Suprapubic skin (tissue), 4 donors: Measurements from ENCODE around the gene KIF19. TPM values are rescaled to one million over a fixed set of nuclear protein-coding genes. Genes with fewer than 3 reads are reported as not detected.
A peak's percentile ranks its signal among the peaks of the same experiment; 100 is the strongest.

ENCODE experiments used
- DNase-seq, 2 donors: peaks; one replicate each; pipeline ENCODE4 v3.0.0-alpha.2; 2019; ENCODE audit warnings: low spot score in 2 of 2
- H3K27ac ChIP-seq: fragments of 200-600 bp; sonication (generic); one replicate; pipeline ENCODE4 v1.5.1; 2019
- H3K27me3 ChIP-seq: fragments of 200-600 bp; sonication (generic); one replicate; pipeline ENCODE4 v1.5.1; 2019
- H3K36me3 ChIP-seq: fragments of 200-600 bp; sonication (generic); one replicate; pipeline ENCODE4 v1.5.1; 2019
- H3K4me1 ChIP-seq: fragments of 200-600 bp; sonication (generic); one replicate; pipeline ENCODE4 v1.5.1; 2019
- H3K4me3 ChIP-seq: fragments of 200-600 bp; sonication (generic); one replicate; pipeline ENCODE4 v1.5.1; 2019; ENCODE audit warnings: mild to moderate bottlenecking
- H3K9me3 ChIP-seq: fragments of 200-600 bp; sonication (generic); one replicate; pipeline ENCODE4 v1.5.1; 2019
- CTCF ChIP-seq, 2 donors: fragments of 200-600 bp in 1 of 2; fragments of 450-650 bp in 1 of 2; sonication (generic) in 1 of 2; IDR thresholded peaks; one replicate each; pipeline ENCODE4 v1.5.1; 2016 to 2019; ENCODE audit warnings: antibody characterized with exemption in 2 of 2, mild to moderate bottlenecking in 1 of 2, moderate library complexity in 1 of 2
- EP300 ChIP-seq: sonication (generic); formaldehyde crosslinking; IDR thresholded peaks from one replicate; pipeline ENCODE4 v1.6.1; 2017; ENCODE audit warnings: antibody characterized with exemption
- POLR2A ChIP-seq, 2 donors: fragments of 450-650 bp; IDR thresholded peaks; one replicate each; pipeline ENCODE4 v1.6.1; 2017; ENCODE audit warnings: antibody characterized with exemption in 2 of 2, mild to moderate bottlenecking in 2 of 2, moderate library complexity in 2 of 2
- POLR2AphosphoS5 ChIP-seq, 3 donors: sonication (generic); formaldehyde crosslinking; IDR thresholded peaks; one replicate each; pipeline ENCODE4 v1.6.1; 2017; ENCODE audit warnings: antibody characterized with exemption in 3 of 3
- WGBS: methylation state at CpG from one replicate; pipeline ENCODE4 v1.1.5; 2018; 5-methylcytosine and 5-hydroxymethylcytosine counted together
- total RNA-seq, 4 donors: library from RNA; depleted of rRNA; stranded (reverse); fragments of >200 nt; gene quantifications; one replicate each; pipeline ENCODE4 v1.1.0, GENCODE V29; 2016

The KIF19 gene
- total RNA-seq, 4 donors from 2014 or later: 0.34 to 1.3 (median 1.0) TPM

- no peaks in the 10 kb centered on the region for H3K9me3 ChIP-seq
- no peak overlapping the region for H3K27ac ChIP-seq
- peaks cover 12% of the 10 kb centered on the region for H3K4me1 ChIP-seq
- H3K4me3 ChIP-seq: no peak overlapping the region
- WGBS: 82% methylated on average over 9 of the region's 9 CpGs
- no peaks in the 10 kb centered on the region for H3K36me3 ChIP-seq
- DNase-seq: no peak
- TF ChIP-seq POLR2AphosphoS5 (IDR thresholded peaks at IDR 0.05) (no peak), CTCF (IDR thresholded peaks at IDR 0.05) (no peak), POLR2A (IDR thresholded peaks at IDR 0.05) (no peak), EP300 (no peak)
- H3K27me3 ChIP-seq: peaks cover 92% of the 10 kb centered on the region
These were observed 32.7 kb downstream of the KIF19 start for GRCh38 chr17:74358697-74359096.

- no peak overlapping the region for H3K4me3 ChIP-seq
- TF ChIP-seq EP300 (no peak), POLR2AphosphoS5 (IDR thresholded peaks at IDR 0.05) (no peak), POLR2A (IDR thresholded peaks at IDR 0.05) (no peak), CTCF (IDR thresholded peaks at IDR 0.05) (no peak)
- peaks cover 80% of the 10 kb centered on the region for H3K27me3 ChIP-seq
- no peak for DNase-seq
- H3K9me3 ChIP-seq: no peaks in the 10 kb centered on the region
- no peaks in the 10 kb centered on the region for H3K36me3 ChIP-seq
- peaks cover 12% of the 10 kb centered on the region for H3K4me1 ChIP-seq
- 56% methylated on average over 9 of the region's 22 CpGs for WGBS
- no peak overlapping the region for H3K27ac ChIP-seq
These were observed 33.9 kb downstream of the KIF19 start for GRCh38 chr17:74359916-74360315.

GRCh38 chr17:74360899-74361229 is 34.8 kb downstream of the KIF19 start:
- Histone ChIP-seq H3K4me3 (no peak overlapping the region), H3K27me3 (peaks cover 71% of the 10 kb centered on the region), H3K36me3 (no peaks in the 10 kb centered on the region), H3K9me3 (no peaks in the 10 kb centered on the region), H3K27ac (no peak overlapping the region), H3K4me1 (peaks cover 12% of the 10 kb centered on the region)
- no peak for DNase-seq
- TF ChIP-seq POLR2AphosphoS5 (IDR thresholded peaks at IDR 0.05) (no peak), CTCF (IDR thresholded peaks at IDR 0.05) (no peak), POLR2A (IDR thresholded peaks at IDR 0.05) (no peak), EP300 (no peak)
- 52% methylated on average over 7 of the region's 7 CpGs for WGBS

- WGBS: 41% methylated on average over 18 of the region's 28 CpGs
These were observed 35.4 kb downstream of the KIF19 start, which contains the start of gene BTBD17 for GRCh38 chr17:74361230-74362068. Gene BTBD17, minus strand, starts transcription at chr17:74361868. Its CDS starts 49 bp downstream, at chr17:74361819.

More at GRCh38 chr17:74361230-74362068, 35.4 kb downstream of the KIF19 start, which contains the start of gene BTBD17:
- Histone ChIP-seq H3K4me3 (no peak within 1 kb of the TSS), H3K4me1 (peaks cover 11% of the 10 kb centered on the region), H3K27me3 (peaks cover 65% of the 10 kb centered on the region), H3K9me3 (no peaks in the 10 kb centered on the region), H3K27ac (no peak within 1 kb of the TSS), H3K36me3 (no peaks in the 10 kb centered on the region)
- DNase-seq: no peak
- TF ChIP-seq CTCF (IDR thresholded peaks at IDR 0.05): peak; percentile 22 to 59
- TF ChIP-seq POLR2AphosphoS5 (IDR thresholded peaks at IDR 0.05): no peak
- no peak for TF ChIP-seq EP300
- no peak for TF ChIP-seq POLR2A (IDR thresholded peaks at IDR 0.05)
